Hematopoietic multipotent progenitor cell treated with erythropoietin and hydrocortisone succinate and interleukin-3 and kit ligand, for 4 days (in vitro differentiated cells): ENCODE results near the gene MRM2.
A peak's percentile ranks its signal among the peaks of the same experiment; 100 is the strongest.
"Not testable (repeated sequence)": the region's sequence is repeated elsewhere in the genome, so short reads cannot be mapped to it uniquely, and the experiment has no call there.

Experiments used
- DNase-seq: peaks from one replicate; pipeline ENCODE4 v3.0.0-alpha.2; 2015

Gene MRM2

DNA sequence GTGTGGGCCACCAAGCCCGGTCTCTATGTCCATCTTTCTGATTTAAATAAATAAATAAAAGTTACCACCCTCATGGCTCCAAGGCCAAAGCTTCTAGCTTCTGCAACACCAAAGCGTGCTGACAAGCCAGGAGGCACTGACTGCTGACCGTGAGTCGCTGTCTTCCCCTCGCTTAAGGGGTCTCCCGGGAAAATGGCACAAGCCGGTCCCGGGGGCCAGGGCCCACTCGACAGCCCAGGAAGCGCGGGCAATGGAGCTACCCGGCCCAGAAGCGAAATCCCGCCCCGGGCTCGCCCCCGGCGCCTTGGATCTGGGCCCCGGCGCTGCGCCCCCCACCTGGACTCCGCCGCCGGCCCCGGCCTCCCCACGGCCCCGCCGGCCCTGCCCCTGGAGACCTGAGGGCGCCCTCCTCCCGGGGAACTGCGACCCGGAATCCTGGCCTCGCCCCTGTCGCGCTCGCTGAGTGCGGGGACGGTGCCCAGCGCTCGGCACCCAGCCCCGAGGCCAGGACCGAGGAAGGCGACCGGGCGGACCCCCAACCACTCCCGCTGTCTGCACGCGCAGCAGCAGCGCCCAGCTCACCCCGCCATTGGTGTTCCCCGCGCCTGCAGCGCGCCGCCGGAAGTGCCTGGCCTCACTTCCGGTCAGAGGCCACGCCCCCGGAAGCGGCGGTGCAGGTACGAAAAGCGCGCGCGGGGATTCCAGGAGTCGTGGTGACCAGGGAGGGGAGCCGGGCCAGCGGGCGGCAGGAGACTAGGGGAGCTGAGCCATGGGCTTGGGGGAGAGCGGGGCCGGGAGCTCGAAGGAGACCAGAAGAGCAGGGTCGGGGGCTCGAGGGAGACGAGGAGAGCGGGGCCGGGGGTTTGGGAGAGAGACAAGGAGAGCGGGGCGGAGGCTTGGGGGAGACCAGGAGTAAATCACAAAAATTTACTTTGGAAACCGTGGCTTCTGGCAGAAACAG lies at the start of gene MRM2, which contains the start of gene NUDT1:
TSS of gene MRM2 (minus strand) at position 626 of the 961 bp plus-strand sequence. CDS start at position 590, 36 bp downstream.
TSS of gene NUDT1 (plus strand) at position 647 of the 961 bp plus-strand sequence. CDS start 2,349 bp downstream, outside the sequence.
- DNase-seq = peak; percentile 89

DNA sequence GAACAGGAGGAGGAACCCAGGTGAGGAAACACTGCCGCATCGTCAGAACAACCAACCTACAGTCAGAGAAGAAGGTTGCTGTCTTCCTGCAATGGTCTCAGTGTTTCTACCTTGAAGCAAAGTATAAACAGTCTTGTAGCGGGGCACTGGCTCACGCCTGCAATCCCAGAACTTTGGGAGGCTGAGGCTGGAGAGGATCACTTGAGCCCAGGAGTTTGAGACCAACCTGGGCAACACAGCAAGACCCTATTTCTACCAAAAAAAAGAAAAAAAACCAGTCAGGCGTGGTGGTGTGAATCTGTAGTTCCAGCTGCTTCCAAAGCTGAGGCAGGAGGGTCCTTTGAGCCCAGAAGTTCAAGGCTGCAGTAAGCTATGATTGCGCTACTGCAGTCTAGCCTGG lies 48.9 kb upstream of the MRM2 start:
- DNase-seq = no peak

DNA sequence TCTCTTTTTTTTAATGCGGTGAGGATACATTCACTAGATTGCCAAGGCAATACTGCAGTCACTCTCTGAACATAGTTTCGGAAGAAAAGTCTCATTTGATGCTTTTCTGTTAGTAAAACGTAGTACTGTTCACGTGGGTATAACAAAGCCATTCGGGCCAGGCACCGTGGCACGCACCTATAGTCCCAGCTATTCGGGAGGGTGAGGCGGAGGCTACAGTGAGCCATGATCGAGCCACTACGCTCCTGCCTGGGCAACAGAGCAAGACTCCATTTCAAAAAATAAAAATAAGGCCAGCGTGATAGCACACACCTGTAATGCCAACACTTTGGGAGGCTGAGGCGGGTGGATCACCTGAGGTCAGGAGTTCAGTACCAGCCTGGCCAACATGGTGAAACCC lies 47.6 kb upstream of the MRM2 start:
- no peak for DNase-seq

DNA sequence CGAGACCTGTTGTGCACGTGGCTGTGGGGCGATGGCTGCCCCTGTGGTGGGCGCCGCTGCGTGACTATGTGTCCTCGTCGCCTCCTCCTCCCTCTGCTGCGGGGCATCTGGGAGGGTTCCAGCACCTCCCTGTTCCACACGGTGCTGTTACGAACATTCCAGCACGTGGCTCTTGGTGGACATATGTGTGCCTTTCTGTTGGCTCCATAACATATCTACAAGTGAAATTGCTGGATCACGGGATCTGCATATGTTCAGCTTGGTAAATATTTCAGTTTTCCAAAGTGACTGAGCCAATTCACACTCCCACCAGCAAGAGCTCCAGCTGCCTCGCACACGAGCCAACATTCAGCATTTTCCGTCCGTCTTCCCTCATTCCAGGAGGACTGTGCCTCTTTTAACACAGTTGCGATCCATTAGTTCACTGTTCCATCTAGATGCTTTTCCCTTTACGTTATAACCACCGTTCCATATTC lies 47.1 kb upstream of the MRM2 start:
- no peak for DNase-seq

DNA sequence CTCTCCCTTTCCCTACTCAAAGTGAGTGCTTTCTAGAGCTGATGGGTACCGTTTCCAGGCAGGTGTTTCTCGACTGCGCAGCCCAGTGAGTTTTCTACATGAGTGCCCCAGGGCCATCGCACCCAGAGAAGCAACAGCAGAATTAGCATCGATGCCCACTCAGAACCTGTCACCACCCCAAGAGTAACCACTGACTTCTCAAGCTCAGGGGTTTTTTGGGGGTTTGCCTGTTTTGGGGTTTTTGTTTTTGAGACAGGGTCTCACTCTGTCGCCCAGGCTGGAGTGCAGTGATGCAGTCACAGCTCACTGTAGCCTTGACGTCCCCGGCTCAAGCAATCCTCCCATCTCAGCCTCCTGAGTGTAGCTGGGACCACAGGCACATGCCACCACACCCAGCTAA lies 46.5 kb upstream of the MRM2 start:
- DNase-seq = no peak

DNA sequence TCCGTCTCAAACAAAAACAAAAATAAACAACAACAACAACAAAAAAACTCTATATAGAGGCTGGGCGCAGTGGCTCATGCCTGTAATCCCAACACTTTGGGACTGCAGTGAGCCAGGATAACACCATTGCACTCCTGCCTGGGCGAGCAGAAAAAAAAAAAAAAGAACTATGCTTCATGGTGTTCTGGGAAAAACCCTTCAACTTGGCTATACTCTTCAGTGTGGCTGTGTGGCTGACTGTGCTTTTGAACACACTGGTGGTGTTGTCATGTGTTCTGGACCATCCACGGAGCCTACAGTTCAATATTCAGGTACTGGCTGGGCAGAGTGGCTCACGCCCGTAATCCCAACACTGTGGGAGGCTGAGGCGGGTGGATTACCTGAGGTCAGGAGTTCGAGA lies 45.7 kb upstream of the MRM2 start:
- DNase-seq = no peak

DNA sequence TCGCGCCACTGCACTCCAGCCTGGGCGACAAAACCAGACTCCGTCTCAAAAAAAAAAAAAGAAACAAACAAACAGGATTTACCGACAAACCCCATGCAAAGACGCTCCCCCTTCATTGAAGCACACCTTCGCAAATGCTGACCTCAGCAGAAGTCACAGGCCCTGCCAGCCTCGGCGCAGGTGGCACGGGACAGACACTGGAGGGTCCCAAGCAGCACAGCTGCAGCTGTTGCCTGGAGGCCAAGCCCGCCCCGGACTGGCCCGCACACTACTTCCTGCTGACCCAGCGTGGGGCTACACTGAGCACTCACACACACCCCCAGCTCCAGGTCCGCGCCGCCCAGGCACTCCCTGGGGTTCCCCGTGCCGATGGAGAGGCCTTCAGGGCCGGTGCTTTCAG lies 41.1 kb upstream of the MRM2 start:
- DNase-seq = no peak

DNA sequence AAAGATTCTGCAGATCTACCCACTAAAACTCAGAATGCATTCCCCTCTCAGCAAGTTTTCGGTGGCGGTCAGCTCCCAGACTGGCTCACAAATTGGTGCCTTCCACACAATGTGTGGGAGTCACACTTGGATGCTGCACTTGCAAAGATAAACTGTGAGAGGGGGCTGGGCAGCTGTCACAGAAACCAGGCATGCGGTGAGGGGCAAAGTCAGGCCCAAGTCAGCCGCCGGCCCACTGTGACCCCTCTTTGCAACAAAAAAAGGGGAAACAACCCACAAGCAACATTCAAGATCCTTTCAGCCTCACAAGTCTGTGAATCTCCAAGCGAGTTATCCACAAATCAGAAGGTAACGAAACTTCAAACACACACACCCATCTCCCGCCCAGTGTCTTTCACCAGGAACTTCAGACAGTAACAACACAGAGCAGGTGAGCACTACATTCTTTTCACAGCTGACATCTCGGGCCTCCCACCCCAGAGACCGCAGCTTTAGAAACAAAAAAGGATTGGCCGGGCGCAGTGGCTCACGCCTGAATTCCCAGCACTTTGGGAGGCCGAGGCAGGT lies 40.3 kb upstream of the MRM2 start:
- no peak for DNase-seq

DNA sequence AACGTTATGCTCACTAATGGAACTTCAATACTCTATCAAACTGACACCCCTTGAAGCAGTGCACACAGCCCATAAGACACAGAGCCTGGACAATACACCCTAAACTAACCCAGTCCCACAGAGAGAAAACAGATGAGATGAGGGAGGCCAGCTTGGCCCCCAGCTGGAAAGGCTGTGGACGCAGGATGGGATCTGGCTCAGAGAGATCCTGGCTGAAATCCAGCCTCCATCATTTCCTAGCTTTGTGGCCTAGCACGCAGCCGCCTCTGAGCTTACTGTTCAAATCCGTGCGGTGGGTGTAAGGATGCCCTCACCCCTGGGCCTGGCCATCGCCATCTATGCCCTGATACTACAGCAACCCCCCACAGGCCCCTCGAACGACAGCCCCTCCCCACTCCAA lies 39.5 kb upstream of the MRM2 start:
- no peak for DNase-seq

DNA sequence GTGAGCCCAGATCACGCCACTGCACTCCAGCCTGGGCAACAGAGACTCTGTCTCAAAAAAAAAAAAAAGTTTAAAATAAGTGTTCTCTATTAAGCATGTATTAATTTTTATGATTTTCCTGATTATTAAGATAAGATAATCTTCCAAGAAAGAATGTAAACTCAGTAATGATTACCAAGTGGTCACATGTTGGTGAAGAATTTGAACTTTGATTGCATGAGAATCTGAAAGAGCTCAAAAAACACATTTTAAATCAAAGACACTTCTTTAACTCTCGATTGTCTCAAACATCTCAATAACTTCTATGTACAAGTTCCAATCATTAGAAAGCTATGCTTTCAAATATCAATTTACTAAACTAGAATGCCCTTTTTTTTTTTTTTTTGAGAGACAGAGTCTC lies 38.4 kb upstream of the MRM2 start:
- DNase-seq = no peak

DNA sequence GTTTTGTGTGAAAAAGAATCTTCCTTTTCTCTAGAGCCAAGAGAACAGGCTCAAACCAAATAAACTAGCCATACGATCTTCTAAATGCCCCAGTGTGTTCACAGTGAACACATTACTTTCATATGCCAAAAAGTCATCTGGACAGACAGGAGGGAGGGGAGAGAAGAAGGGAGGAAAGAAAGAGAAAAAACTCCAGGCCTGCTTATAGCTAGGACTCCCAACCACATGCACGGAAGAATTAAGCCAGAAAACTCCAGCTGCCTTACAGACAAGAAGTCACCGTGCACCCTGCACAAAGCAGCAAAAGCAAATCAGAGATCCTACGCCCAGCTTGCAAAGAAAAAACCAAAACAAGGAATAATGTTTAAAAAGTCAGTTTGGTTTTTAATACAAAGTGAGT lies 37.9 kb upstream of the MRM2 start:
- no peak for DNase-seq

DNA sequence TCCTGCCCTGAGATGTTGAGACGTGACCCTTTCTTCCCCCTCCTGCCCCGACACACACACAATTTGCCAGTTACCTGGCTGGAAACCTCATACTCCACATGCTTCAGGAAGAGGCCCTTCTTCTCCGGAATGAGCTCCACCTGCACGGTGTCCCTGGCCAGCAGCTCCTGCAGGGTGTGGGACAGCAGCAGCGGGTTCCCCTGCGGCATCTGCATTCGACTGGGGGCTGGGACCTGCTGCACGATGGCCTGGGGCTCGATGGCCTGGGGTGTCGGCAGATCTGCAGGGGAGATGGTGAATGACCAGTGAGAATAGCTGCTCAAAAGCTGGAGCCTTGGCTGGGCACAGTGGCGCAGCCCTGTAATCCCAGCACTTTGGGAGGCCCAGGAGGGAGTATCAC lies 36.0 kb upstream of the MRM2 start:
- no peak for DNase-seq

DNA sequence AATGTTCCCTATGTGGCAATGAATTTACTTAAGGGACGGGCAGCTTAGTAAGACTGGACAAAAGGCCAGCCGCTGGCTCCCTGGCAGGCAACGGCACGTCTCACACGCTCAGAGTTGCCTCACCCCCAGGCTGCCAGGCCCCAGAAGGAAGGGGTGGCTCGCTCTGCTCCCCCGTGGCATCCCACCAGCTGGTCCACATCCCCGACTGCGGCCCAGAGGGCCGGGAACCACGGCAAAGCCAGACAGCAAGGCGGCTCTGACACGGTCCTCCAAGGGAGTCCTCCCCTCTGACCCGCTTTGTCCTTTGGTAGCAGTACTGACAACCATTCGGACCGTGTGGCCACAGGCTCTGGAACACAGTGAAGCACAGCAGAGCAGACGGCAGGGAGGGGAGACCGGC lies 34.1 kb upstream of the MRM2 start:
- no peak for DNase-seq

DNA sequence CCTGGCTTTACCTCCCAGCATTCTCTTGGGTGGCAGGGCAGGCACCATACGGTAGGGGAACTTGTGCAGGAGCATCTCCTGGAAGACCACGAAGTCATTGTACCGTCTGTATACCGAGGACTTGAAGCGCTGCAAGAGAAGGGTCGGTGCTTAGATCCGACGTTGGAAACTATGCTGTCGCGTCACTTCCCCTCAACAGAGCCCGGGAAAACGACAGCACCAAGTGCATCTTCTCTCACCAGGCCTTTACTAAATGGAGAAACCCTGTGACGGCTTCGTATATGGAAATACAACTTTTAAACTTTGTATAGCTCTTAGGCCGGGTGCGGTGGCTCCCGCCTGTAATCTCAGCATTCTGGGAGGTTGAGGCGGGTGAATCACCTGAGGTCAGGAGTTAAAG lies 33.1 kb upstream of the MRM2 start:
- no peak for DNase-seq

DNA sequence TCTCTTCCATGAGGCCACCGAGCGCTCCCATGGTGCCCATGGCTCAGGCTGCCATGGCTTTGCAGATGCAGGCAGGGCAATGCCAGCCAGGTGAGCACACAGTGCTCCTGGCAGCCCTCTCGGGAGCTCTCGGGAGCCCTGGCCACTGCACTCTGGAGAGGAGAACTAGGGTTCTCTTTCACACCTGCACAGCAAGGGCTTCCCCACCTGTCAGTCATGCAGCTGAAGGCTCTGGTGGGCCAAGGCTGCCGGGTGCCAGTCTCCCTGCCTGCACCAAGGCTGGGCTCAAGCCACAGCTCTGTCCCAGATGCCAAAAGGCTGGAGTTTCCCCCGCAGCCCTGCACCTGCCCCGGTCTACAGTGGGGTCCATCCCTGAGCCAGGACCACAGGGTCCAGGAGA lies 32.7 kb upstream of the MRM2 start:
- DNase-seq = no peak

DNA sequence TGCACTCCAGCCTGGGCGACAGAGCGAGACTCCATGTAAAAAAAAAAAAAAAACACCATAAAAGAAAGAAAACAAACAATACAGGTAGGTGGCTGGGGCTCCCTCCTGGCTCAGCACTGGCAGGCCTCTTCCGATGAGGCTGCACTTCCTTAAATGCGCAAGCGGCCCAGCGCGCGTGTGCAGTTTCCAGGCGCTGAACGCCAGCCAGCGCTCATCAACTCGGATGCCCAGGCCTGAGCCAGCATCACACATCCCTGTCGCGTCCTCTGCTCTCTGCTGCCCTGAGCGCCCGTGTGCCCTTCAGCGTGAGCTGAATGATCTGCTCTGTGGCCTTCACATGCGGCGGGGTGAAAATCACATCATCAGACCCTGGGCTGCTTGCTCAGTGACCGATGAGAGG lies 31.9 kb upstream of the MRM2 start:
- no peak for DNase-seq

DNA sequence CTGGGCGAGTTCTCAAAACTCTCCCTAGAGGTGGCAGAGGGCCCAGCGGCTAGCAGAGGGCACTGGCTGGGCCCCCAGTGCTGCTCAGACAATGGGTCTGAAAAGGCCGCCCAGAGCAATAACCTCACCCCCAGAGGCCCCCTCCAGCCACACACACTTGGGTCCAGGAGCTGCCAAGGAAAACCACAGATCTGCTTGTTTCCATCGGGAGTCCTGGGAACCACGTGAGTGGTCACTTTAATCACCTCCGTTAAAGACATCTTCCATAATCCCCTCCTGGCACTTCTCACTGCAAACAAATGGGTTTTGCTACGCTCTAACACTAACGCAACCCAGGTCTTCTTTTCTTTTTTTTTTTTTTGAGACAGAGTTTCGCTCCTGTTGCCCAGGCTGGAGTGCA lies 30.0 kb upstream of the MRM2 start:
- DNase-seq = no peak

DNA sequence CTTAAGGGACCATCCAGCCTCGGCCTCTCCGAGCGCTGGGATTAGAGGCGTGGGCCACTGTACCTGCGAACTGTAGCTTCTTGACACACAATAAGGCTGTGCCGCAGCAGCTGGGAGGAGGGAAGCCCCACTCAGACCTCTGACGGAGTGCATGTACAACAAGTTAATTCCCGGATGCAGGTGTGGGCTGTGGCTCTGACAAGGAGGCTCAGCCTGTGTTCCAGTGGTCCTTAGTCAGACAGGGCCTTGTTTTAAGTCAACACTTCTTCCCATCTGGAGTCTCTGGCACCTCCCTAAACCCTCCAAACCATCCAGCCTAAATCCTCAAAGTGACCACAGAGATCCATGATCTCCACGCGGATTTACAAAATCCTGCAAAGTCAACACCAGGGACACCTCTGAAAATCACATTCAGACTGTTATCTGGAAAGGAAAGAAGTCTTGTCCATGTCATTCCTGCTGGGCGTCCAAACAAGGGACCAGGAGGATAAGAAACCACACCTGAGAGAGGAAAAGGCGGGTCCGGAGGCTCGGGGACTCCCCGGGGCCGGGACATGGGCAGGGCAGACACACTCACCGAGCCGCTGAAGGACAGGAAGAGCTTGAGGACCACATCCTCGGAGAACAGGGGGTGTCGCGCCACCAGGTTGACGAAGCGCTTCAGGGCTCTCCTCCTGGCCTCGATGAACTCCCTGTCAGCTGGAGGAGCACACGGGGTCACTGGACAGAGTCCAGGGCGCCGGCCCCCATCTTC lies 29.4 kb upstream of the MRM2 start:
- no peak for DNase-seq

DNA sequence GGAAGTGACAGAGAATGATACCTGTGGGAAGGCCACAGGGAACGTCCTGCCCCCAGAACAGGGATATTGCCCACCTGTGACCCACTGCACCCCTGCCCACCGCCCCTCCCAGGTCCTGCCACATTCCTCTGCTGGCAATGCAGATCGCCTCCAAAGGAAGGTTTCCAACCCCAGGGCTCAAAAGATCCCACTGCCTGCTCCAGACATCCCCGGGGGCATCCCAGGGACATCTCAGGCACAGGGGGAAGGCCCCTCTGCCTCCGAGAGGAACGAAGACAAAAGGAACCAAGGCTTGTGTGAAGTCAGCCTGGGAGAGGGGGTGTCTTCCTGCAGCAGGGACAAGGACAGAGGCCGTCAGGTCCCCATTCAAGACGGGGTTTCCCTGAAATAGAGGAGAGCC lies 28.5 kb upstream of the MRM2 start:
- no peak for DNase-seq

DNA sequence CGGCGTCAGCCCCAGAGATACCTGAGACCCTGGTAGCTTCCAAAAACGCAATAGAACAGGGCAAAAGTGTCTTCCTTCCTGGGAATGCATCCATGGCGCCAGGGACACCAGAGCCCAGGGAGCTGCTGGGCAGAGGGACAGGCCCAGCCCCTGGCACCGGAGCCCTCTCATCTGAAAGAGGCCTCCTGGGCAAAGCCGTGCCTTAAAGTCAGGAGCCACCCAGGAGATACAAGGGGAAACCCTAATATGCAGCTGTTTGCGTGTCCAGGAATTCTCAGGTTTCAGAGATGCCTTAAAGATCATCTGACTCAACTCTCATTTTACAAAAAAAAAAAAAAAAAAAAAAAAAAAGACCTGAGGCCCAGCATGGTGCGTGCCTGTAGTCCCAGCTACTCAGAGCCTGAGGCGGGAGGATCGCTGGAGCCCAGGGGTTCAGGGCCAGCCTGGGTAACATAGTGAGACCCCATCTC lies 28.0 kb upstream of the MRM2 start:
- no peak for DNase-seq

DNA sequence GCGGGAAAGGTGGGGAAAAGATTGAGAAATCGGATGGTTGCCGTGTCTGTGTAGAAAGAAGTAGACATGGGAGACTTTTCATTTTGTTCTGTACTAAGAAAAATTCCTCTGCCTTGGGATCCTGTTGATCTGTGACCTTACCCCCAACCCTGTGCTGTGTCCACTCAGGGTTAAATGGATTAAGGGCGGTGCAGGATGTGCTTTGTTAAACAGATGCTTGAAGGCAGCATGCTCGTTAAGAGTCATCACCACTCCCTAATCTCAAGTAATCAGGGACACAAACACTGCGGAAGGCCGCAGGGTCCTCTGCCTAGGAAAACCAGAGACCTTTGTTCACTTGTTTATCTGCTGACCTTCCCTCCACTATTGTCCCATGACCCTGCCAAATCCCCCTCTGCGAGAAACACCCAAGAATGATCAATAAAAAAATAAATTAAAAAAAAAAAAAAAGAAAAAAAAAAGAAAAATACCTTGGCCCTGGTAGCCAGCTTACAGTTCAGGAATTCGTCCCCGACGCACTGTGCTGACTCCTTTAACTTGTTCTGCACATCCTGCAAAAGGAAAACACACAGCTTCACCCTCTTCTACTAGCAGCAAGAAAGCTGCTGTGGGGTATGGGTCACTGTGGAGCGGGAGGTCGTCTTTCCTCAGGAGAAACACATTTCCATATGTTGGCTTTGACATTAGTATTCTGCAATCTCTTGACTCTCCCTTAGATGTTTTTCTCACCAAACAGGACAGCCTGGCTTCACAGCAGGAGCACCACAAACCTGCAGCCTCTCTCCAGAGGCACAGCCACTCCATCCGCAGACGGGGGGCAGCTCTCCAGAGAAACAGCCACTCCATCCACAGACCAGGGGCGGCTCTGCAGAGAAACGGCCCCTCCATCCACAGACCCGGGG lies 27.3 kb upstream of the MRM2 start:
- DNase-seq = not testable (repeated sequence)

DNA sequence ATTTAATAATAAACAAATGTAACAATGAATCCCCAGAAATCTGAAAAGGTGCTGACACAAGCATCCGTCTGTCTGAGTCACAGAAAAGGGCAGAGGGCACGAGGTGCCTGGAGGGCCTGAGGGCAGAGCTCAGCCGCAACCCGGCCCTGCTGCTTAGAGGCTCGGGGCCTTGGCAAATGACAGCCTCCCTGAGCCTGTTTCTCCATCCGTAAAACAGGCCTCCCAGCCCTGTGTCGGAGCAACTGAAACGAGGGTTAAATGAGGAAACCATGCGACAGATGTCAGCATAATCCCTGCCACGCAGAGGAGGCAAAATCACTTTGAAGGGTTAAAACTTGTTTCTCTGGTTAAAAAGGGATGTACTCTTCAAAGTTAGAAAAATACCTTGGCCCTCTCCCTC lies 24.9 kb upstream of the MRM2 start:
- no peak for DNase-seq
